ENCODE measurements around the gene SLC2A8. TPM values are rescaled to one million over a fixed set of nuclear protein-coding genes. Genes with fewer than 3 reads are reported as not detected.

The SLC2A8 gene
- total and polyA plus RNA-seq, 2 experiments from 2014 or later: 9.6 to 9.9 TPM

DNA sequence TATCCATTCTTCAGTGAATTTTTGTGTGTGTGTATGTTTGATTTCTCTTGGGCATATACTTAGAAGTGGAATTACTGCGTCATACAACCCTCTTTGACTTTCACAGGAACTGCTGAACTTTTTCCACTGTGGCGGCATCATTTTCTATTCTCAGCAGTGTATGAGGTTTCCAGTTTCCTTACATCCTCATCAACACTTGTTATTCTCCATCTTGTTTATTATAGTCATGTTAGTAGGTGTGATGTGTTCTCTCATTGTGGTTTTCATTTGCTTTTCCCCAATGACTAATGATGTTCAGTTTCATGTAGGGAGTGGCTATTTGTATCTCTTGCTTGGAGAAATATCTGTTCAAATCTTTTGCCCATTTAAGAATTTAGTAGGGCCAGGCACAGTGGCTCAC lies 29.8 kb downstream of the SLC2A8 start:
- DNase-seq: no peak
- WGBS, 2 experiments (ENCODE audit: low coverage in 1 of 2, low lambda C conversion rate in 2 of 2, missing lambda C conversion rate in 2 of 2): 96% methylated on average over 2 of the region's 2 CpGs
- TF ChIP-seq EZH2phosphoT487 (IDR thresholded peaks at IDR 0.05; ENCODE audit: insufficient read depth, low read depth): no peak
- TF ChIP-seq EZH2 (IDR thresholded peaks at IDR 0.05; ENCODE audit: insufficient read depth, poor library complexity, severe bottlenecking): no peak
- Histone ChIP-seq H3K9me2 (ENCODE audit: insufficient read depth) (no peaks in the 10 kb centered on the region), H3K27ac (no peak overlapping the region), H3K27me3 (replicated peaks; ENCODE audit: insufficient read depth) (no peaks in the 10 kb centered on the region), H3K4me2 (ENCODE audit: unreplicated experiment) (no peak overlapping the region), H3K4me3 (no peak overlapping the region), H2AFZ (no peak overlapping the region), H3K36me3 (ENCODE audit: low read depth) (peaks cover 21% of the 10 kb centered on the region), H3K9ac (no peak overlapping the region), H3K79me2 (ENCODE audit: insufficient read depth) (peaks cover 85% of the 10 kb centered on the region), H3F3A (ENCODE audit: insufficient read depth) (no peaks in the 10 kb centered on the region), H3K4me1 (ENCODE audit: insufficient read depth) (peaks cover 11% of the 10 kb centered on the region), H4K20me1 (ENCODE audit: insufficient read depth) (no peaks in the 10 kb centered on the region), H3K9me3 (ENCODE audit: low read depth) (no peaks in the 10 kb centered on the region)
- in situ Hi-C loops (cut with MboI): no loop called here

DNA sequence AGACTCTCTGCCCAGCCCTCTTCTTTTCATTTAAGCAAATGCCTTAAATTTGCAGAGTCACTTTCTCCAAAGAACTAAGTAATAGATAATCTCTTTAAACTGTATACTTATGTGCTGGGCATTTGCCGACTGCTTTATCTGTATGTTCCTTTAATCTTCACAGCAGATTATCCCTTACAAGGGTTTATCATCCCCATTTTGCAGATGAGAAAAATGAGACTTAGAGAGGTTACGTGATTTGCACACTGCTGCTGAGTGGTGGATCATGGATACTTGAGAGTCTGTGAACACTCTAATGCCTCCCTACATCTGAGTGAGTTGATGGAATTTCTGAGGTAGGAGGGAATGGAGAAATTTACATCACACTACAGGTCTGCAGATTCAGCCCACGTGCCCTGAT lies 31.4 kb downstream of the SLC2A8 start:
- in situ Hi-C loops (cut with MboI): no loop called here
- 71 to 74% methylated on average over 3 of the region's 3 CpGs for WGBS, 2 experiments (ENCODE audit: low coverage in 1 of 2, low lambda C conversion rate in 2 of 2, missing lambda C conversion rate in 2 of 2)
- no peaks in the 10 kb centered on the region for H3K27me3 ChIP-seq (replicated peaks; ENCODE audit: insufficient read depth)
- no peaks in the 10 kb centered on the region for H4K20me1 ChIP-seq (ENCODE audit: insufficient read depth)
- no peaks in the 10 kb centered on the region for H3K9me3 ChIP-seq (ENCODE audit: low read depth)
- peaks cover 31% of the 10 kb centered on the region for H3K36me3 ChIP-seq (ENCODE audit: low read depth)
- H3K4me2 ChIP-seq (ENCODE audit: unreplicated experiment): no peak overlapping the region
- H3K9ac ChIP-seq: no peak overlapping the region
- no peaks in the 10 kb centered on the region for H3K9me2 ChIP-seq (ENCODE audit: insufficient read depth)
- TF ChIP-seq EZH2phosphoT487 (IDR thresholded peaks at IDR 0.05; ENCODE audit: insufficient read depth, low read depth) (no peak), EZH2 (IDR thresholded peaks at IDR 0.05; ENCODE audit: insufficient read depth, poor library complexity, severe bottlenecking) (no peak)
- no peak overlapping the region for H2AFZ ChIP-seq
- H3F3A ChIP-seq (ENCODE audit: insufficient read depth): no peaks in the 10 kb centered on the region
- H3K27ac ChIP-seq: no peak overlapping the region
- H3K79me2 ChIP-seq (ENCODE audit: insufficient read depth): peaks cover 75% of the 10 kb centered on the region
- no peak overlapping the region for H3K4me3 ChIP-seq
- no peak for DNase-seq
- peaks cover 11% of the 10 kb centered on the region for H3K4me1 ChIP-seq (ENCODE audit: insufficient read depth)

DNA sequence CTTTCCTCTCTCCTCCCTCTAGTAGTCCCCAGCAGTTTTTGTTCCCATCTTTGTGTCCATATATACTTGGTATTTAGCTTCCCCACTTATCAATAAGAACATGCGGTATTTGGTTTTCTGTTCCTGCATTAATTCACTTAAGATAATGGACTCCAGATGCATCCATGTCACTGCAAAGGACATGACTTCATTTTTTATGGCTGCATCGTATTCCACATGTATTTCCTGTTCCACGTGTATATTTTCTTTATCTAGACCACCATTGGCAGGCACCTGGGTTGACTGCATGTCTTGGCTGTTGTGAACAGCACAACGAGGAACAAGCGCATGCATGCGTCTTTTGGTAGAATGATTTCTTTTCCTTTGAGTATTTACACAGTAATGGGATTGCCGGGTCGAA lies 33.4 kb downstream of the SLC2A8 start:
- in situ Hi-C loops (cut with MboI): no loop called here
- Histone ChIP-seq H3K27ac (no peak overlapping the region), H3K9me2 (ENCODE audit: insufficient read depth) (no peaks in the 10 kb centered on the region), H3K9ac (no peak overlapping the region), H3K4me1 (ENCODE audit: insufficient read depth) (peaks cover 7% of the 10 kb centered on the region), H3K36me3 (ENCODE audit: low read depth) (peaks cover 46% of the 10 kb centered on the region), H2AFZ (no peak overlapping the region), H3K4me3 (no peak overlapping the region), H3K4me2 (ENCODE audit: unreplicated experiment) (no peak overlapping the region), H3K79me2 (ENCODE audit: insufficient read depth) (peaks cover 60% of the 10 kb centered on the region), H3K9me3 (ENCODE audit: low read depth) (no peaks in the 10 kb centered on the region), H4K20me1 (ENCODE audit: insufficient read depth) (no peaks in the 10 kb centered on the region), H3K27me3 (replicated peaks; ENCODE audit: insufficient read depth) (no peaks in the 10 kb centered on the region), H3F3A (ENCODE audit: insufficient read depth) (no peaks in the 10 kb centered on the region)
- no peak for DNase-seq
- 79 to 86% methylated on average over 8 of the region's 8 CpGs for WGBS, 2 experiments (ENCODE audit: low coverage in 1 of 2, low lambda C conversion rate in 2 of 2, missing lambda C conversion rate in 2 of 2)
- TF ChIP-seq EZH2 (IDR thresholded peaks at IDR 0.05; ENCODE audit: insufficient read depth, poor library complexity, severe bottlenecking) (no peak), EZH2phosphoT487 (IDR thresholded peaks at IDR 0.05; ENCODE audit: insufficient read depth, low read depth) (no peak)

DNA sequence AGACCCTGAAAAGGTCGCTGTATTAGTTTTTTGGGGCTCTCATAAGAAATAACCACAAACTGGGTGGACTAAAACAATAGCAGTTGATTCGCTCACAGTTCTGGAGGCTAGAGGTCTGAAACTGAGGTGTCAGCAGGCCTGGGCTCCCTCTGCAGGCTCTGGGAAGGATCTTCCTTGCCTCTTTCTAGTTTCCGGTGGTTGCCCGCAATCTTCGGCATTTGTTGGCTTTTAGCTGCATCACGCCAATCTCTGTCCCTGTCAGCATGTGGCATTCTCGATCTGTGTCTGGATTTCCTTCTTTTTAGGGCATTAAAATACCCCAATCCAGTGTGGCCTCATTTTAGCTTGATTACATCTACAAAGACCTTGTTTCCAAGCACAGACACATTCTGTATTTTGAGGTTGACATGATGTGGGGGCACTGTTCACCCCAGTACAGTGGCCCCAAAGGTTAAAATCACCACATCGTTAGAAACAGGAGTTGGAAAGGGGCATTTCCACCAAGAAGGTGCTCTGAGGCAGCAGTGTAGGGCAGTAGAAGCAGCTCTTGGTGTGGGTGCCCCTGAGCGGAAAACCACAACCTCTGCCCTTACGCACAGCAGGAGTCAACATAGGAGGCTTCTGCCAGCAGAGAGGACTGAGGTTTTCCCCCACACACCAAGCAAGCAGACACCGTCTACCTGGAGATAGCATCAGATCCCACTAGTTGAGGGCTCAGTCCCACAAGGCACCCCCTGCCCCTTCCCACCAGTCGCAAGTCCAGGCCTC lies 40.7 kb downstream of the SLC2A8 start:
- no peak overlapping the region for H2AFZ ChIP-seq
- peaks cover 50% of the 10 kb centered on the region for H3K36me3 ChIP-seq (ENCODE audit: low read depth)
- no peak overlapping the region for H3K9ac ChIP-seq
- no peaks in the 10 kb centered on the region for H3K79me2 ChIP-seq (ENCODE audit: insufficient read depth)
- peaks cover 4% of the 10 kb centered on the region; the same call in 1 of the 2 replicates for H3F3A ChIP-seq (ENCODE audit: insufficient read depth)
- no peaks in the 10 kb centered on the region for H3K4me1 ChIP-seq (ENCODE audit: insufficient read depth)
- H3K9me3 ChIP-seq (ENCODE audit: low read depth): no peaks in the 10 kb centered on the region
- no peak overlapping the region for H3K27ac ChIP-seq
- no peaks in the 10 kb centered on the region for H4K20me1 ChIP-seq (ENCODE audit: insufficient read depth)
- no peaks in the 10 kb centered on the region for H3K27me3 ChIP-seq (replicated peaks; ENCODE audit: insufficient read depth)
- no peak overlapping the region for H3K4me3 ChIP-seq
- no peak for DNase-seq
- TF ChIP-seq EZH2phosphoT487 (IDR thresholded peaks at IDR 0.05; ENCODE audit: insufficient read depth, low read depth): no peak
- TF ChIP-seq EZH2 (IDR thresholded peaks at IDR 0.05; ENCODE audit: insufficient read depth, poor library complexity, severe bottlenecking): no peak
- WGBS, 2 experiments (ENCODE audit: low coverage in 1 of 2, low lambda C conversion rate in 2 of 2, missing lambda C conversion rate in 2 of 2): 85 to 86% methylated on average over 12 of the region's 12 CpGs
- no peaks in the 10 kb centered on the region for H3K9me2 ChIP-seq (ENCODE audit: insufficient read depth)
- in situ Hi-C loops (cut with MboI): no loop called here
- no peak overlapping the region for H3K4me2 ChIP-seq (ENCODE audit: unreplicated experiment)

All from GM23248 (cell line).